Measurements from ENCODE around the gene TMEM8B.
"Not testable (repeated sequence)": the region's sequence is repeated elsewhere in the genome, so short reads cannot be mapped to it uniquely, and the experiment has no call there.

Gene TMEM8B

DNA sequence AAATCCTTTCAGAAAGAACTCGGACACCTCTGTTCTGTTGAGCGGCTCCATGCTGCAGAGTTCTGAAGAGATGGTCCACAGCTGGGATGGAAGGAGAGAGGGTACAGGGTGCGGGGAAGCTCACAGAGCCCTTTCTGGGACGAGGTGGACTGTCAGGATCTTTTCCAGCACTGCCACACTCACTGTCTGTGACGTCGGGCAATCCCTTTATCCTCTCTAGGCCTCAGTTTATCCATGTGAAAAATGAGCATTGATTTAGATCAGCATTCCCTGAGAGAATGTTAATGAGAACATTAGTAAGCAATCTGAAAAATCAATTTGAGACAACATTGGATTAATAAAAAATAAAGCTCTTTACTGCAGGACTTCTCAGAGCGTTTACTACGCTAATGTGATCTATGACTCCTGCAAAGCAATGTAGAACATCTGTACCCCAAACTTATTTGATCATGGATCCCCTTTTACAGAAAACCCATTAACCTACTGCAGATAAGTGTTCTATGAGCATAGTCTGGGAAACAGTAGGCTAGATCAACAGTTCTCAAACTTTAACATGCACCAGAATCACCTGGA is 41.4 kb downstream of the TMEM8B start, which contains the start of gene OR13J1:
Gene OR13J1 (minus strand): TSS at position 51 of the 573 bp plus-strand sequence. CDS start 0 bp downstream, at position 51.
- no peak for DNase-seq (ENCODE audit: low read depth)
- H3K4me3 ChIP-seq (ENCODE audit: low read depth, low read length): no peak within 1 kb of the TSS
- TF ChIP-seq, protein P1, sequence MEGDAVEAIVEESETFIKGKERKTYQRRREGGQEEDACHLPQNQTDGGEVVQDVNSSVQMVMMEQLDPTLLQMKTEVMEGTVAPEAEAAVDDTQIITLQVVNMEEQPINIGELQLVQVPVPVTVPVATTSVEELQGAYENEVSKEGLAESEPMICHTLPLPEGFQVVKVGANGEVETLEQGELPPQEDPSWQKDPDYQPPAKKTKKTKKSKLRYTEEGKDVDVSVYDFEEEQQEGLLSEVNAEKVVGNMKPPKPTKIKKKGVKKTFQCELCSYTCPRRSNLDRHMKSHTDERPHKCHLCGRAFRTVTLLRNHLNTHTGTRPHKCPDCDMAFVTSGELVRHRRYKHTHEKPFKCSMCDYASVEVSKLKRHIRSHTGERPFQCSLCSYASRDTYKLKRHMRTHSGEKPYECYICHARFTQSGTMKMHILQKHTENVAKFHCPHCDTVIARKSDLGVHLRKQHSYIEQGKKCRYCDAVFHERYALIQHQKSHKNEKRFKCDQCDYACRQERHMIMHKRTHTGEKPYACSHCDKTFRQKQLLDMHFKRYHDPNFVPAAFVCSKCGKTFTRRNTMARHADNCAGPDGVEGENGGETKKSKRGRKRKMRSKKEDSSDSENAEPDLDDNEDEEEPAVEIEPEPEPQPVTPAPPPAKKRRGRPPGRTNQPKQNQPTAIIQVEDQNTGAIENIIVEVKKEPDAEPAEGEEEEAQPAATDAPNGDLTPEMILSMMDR (IDR thresholded peaks at IDR 0.05; ENCODE audit: insufficient read depth, low read depth, low read length, missing control alignments): no peak

DNA sequence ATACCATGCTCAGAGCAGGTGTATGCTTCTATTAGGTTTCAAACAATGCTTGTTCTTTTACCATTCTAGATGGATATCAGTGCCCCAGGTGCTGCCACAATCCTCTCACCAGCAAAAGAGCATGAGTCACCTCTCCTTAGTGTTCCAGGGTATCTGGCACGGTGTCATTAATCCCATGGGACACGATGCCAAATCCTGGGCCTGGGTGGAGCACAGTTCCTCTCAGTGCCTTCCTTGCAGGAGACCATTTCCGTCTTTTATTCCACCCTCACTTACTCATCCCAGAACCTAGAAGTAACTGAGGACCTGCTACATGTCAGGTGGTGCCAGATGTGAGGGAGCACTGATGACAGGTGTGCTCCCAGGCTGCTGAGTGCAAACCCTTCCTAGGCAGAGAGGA is 42.5 kb downstream of the TMEM8B start:
- TF ChIP-seq, protein P1 (IDR thresholded peaks at IDR 0.05; ENCODE audit: insufficient read depth, low read depth, low read length, missing control alignments): no peak
- H3K4me3 ChIP-seq (ENCODE audit: low read depth, low read length): no peak overlapping the region
- DNase-seq (ENCODE audit: low read depth): no peak

DNA sequence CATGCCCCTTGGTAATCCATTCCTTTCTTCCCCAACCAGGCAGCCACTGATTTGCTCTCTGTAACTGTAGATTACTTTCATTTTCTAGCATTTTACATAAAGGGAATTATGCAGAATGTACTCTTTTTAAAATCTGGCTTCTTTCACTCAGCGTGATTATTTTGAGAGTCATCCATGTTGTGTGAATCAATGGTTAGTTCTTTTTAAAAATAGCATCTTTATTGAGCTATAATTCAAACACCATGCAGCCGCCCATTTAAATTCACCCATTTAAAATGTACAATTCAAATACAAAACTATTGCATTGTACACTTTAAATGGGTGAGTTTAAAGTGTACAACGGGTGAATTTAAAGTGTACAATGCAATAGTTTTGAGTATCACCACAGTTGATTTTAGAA is 43.5 kb downstream of the TMEM8B start:
- no peak overlapping the region for H3K4me3 ChIP-seq (ENCODE audit: low read depth, low read length)
- DNase-seq (ENCODE audit: low read depth): no peak
- TF ChIP-seq, protein P1 (IDR thresholded peaks at IDR 0.05; ENCODE audit: insufficient read depth, low read depth, low read length, missing control alignments): no peak

DNA sequence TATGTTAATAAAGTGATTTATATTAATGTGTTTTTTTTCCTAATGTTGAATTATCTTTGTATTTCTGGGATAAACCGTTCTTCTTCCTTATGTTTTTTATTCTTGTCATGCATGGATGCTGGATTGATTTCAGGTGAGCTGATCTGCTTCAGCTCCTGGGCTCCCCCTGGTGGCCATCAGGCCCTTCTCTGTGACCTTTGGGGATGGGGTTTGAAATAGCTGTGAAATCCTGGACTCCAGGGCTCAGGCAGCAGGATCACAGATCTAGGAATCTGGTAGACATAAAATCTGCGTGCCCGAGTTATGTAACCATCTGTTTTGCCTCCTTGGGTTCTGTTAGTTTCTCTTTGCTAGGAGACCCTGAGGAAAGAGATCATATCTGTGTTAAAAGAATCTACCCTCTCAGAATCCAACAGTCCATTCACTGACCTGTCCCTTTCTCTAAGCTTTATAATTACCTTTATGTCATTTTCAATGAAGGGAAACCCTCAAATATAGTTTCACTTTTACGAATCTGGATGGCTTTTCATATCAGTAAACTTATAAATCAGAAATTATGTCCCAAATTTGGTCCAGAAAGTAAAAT is 53.3 kb downstream of the TMEM8B start:
- H3K4me3 ChIP-seq (ENCODE audit: low read depth, low read length): no peak overlapping the region
- TF ChIP-seq, protein P1 (IDR thresholded peaks at IDR 0.05; ENCODE audit: insufficient read depth, low read depth, low read length, missing control alignments): peak; percentile 97
- peak; percentile 76 for DNase-seq (ENCODE audit: low read depth)

DNA sequence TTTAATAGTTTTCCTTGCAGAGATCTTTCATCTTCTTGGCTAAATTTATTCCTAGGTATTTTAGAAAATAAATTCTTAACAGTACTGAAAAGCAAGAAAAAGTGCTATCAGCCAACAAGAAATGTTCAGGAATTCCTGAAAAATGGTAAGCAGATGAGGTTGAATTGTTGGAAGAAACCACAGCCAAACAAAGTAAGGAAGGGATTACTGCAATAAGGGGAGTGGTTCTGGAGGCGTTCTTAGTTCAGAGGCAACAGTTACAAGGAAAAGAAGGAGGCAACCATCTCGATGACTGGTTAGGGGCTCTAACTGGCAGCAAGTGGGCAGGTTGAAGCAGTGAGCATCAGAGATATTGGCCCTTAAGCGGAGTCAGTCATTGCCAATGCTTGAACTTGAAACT is 54.0 kb downstream of the TMEM8B start:
- TF ChIP-seq, protein P1 (IDR thresholded peaks at IDR 0.05; ENCODE audit: insufficient read depth, low read depth, low read length, missing control alignments): no peak
- no peak overlapping the region for H3K4me3 ChIP-seq (ENCODE audit: low read depth, low read length)
- no peak for DNase-seq (ENCODE audit: low read depth)

DNA sequence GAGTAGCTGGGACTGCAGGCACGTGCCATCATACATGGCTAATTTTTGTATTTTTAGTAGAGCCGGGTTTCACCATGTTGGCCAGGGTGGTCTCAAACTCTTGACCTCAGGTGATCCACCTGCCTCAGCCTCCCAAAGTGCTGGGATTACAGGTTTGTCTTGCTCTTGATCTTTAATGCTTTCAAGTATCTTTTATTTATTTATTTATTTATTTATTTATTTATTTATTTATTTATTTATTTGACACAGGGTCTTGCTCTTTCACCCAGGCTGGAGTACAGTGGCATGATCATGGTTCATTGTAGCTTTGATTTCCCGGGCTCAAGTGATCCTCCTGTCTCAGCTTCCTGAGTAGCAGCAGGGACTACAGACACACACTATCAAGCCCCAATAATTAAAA is 55.9 kb downstream of the TMEM8B start:
- not testable (repeated sequence) for DNase-seq (ENCODE audit: low read depth); H3K4me3 ChIP-seq (ENCODE audit: low read depth, low read length)

DNA sequence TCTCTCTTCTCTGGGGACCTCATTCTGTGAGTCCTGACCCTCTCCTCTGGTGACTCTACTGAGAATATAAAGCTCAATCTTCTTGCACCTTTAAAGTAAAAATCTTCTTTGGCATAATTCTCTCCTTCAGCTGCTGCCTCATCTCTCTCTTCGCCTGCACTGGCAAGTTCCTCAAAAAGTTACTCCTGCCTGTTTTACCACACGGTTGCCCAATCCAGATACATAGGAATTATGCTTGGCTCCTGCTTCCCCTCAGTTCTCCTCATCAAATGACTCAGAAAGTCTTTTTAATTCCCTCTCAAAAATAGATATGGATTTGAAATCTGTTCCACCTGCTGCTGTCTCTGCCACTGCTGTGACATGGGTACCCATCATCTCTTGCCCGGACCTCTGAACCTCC is 62.6 kb downstream of the TMEM8B start:
- TF ChIP-seq, protein P1 (IDR thresholded peaks at IDR 0.05; ENCODE audit: insufficient read depth, low read depth, low read length, missing control alignments): no peak
- H3K4me3 ChIP-seq (ENCODE audit: low read depth, low read length): no peak overlapping the region
- no peak for DNase-seq (ENCODE audit: low read depth)

Measured in GM12865 (cell line).